Epidermal melanocyte (primary cell): Measurements from ENCODE around the gene DARS1.

ENCODE experiments used
- DNase-seq: peaks from one replicate; pipeline ENCODE4 v3.0.0; 2011; ENCODE audit warnings: low spot score; ENCODE audit not compliant: insufficient read length

The DARS1 gene

GRCh38 chr2:135985018-135985825 lies at the start of gene DARS1:
TSS of gene DARS1 (minus strand) at chr2:135985626. CDS start at chr2:135985468, 158 bp downstream.
- DNase-seq: peak; percentile 76

- DNase-seq: no peak
Measured at GRCh38 chr2:136034629-136035028, 49.2 kb upstream of the DARS1 start.

- DNase-seq: no peak
Measured at GRCh38 chr2:136032817-136033535, 47.5 kb upstream of the DARS1 start.

- DNase-seq: no peak
Measured at GRCh38 chr2:136032192-136032591, 46.8 kb upstream of the DARS1 start.

GRCh38 chr2:136031711-136032110 lies 46.3 kb upstream of the DARS1 start:
- no peak for DNase-seq

GRCh38 chr2:136030406-136030805 lies 45.0 kb upstream of the DARS1 start:
- DNase-seq: no peak

- no peak for DNase-seq
Measured at GRCh38 chr2:136029149-136029548, 43.7 kb upstream of the DARS1 start.

GRCh38 chr2:136028001-136028400 lies 42.6 kb upstream of the DARS1 start:
- no peak for DNase-seq

- DNase-seq: no peak
Measured at GRCh38 chr2:136027112-136027511, 41.7 kb upstream of the DARS1 start.

GRCh38 chr2:136025057-136025973 lies 39.9 kb upstream of the DARS1 start:
- no peak for DNase-seq

GRCh38 chr2:136024616-136025015 lies 39.2 kb upstream of the DARS1 start:
- no peak for DNase-seq

- DNase-seq: no peak
Measured at GRCh38 chr2:136024185-136024584, 38.8 kb upstream of the DARS1 start.

- no peak for DNase-seq
Measured at GRCh38 chr2:136023416-136023815, 38.0 kb upstream of the DARS1 start.

GRCh38 chr2:136022396-136023146 lies 37.1 kb upstream of the DARS1 start:
- no peak for DNase-seq

GRCh38 chr2:136021976-136022375 lies 36.5 kb upstream of the DARS1 start:
- no peak for DNase-seq

GRCh38 chr2:136021406-136021805 lies 36.0 kb upstream of the DARS1 start:
- DNase-seq: no peak

GRCh38 chr2:136020831-136021230 lies 35.4 kb upstream of the DARS1 start:
- no peak for DNase-seq

GRCh38 chr2:136019825-136020224 lies 34.4 kb upstream of the DARS1 start:
- DNase-seq: no peak

GRCh38 chr2:136019306-136019705 lies 33.9 kb upstream of the DARS1 start:
- no peak for DNase-seq

GRCh38 chr2:136017786-136018185 lies 32.4 kb upstream of the DARS1 start:
- no peak for DNase-seq

- DNase-seq: no peak
Measured at GRCh38 chr2:136016836-136017235, 31.4 kb upstream of the DARS1 start.
